OCI-LY3 (cell line): Measurements from ENCODE around the gene FRMD7.

Source experiments
- EZH2phosphoT487 ChIP-seq: fragments of 200-600 bp; shearing (Covaris generic); IDR thresholded peaks from 2 replicates; pipeline ENCODE4 v1.6.1; 2018; ENCODE audit warnings: antibody characterized with exemption, mixed run types, low read depth
- TF ChIP-seq, protein P1 (sequence below): fragments of 200-600, 300-600 bp; sonication (generic); IDR thresholded peaks from 2 replicates; pipeline ENCODE4 v1.5.1; 2014; ENCODE audit warnings: antibody characterized with exemption, low read length, low read depth

DNA sequence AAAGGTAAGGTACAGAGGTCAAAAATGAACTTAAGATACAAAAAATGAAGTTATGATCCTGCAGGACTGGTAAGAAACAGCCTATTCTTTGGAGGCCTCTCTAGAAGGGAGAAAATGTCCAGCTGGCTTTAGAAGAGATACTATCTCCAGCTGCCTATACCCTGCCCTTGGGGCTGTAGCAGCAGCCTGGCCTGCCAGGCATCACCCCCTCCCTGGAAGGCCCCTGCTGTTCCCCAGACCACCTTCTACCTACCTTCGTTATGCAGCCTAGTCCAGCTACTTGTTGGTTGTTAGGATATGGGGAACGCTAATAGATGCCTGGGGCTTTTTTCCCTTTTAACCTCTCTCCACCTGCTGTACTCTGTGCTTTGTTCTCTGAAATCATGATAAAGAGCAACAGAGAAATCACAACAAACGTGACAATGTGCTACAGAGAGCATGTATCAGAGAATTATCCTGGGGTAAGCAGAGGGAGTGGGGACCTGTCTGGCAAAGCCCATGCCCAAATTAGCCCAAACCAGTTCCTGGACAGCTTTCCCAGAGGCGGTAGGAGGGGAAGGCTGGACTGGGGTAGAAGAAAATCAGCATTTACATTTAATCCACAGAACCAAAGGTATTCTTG, 34.5 kb downstream of the FRMD7 start:
- TF ChIP-seq, protein P1, sequence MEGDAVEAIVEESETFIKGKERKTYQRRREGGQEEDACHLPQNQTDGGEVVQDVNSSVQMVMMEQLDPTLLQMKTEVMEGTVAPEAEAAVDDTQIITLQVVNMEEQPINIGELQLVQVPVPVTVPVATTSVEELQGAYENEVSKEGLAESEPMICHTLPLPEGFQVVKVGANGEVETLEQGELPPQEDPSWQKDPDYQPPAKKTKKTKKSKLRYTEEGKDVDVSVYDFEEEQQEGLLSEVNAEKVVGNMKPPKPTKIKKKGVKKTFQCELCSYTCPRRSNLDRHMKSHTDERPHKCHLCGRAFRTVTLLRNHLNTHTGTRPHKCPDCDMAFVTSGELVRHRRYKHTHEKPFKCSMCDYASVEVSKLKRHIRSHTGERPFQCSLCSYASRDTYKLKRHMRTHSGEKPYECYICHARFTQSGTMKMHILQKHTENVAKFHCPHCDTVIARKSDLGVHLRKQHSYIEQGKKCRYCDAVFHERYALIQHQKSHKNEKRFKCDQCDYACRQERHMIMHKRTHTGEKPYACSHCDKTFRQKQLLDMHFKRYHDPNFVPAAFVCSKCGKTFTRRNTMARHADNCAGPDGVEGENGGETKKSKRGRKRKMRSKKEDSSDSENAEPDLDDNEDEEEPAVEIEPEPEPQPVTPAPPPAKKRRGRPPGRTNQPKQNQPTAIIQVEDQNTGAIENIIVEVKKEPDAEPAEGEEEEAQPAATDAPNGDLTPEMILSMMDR, result no peak
- no peak for TF ChIP-seq EZH2phosphoT487
